OCI-LY1 (cell line): ENCODE measurements around the gene CACNA1C.

ENCODE experiments used
- CTCF ChIP-seq: fragments of 200-600 bp; sonication (generic), shearing (Covaris generic); IDR thresholded peaks from 2 replicates; pipeline ENCODE4 v1.5.1; 2017; ENCODE audit warnings: mild to moderate bottlenecking, antibody characterized with exemption, low read length, moderate library complexity, mixed read lengths
- EZH2 ChIP-seq: fragments of 200-600 bp; sonication (generic), shearing (Covaris generic); IDR thresholded peaks from 2 replicates; pipeline ENCODE4 v1.8.0; 2017; ENCODE audit warnings: borderline replicate concordance, mixed run types, mild to moderate bottlenecking, antibody characterized with exemption, low read length, moderate library complexity, mixed read lengths

GRCh38 chr12:2160043-2160442, 107.3 kb downstream of the CACNA1C start:
- no peak for TF ChIP-seq CTCF
- TF ChIP-seq EZH2, result no peak
